RWPE1 (cell line): ENCODE measurements around the gene CCL19.
"Not testable (repeated sequence)": the region's sequence is repeated elsewhere in the genome, so short reads cannot be mapped to it uniquely, and the experiment has no call there.

Experiments used
- CTCF ChIA-PET: fragments of 350-600 bp; sonication (Branson Sonifier 250); formaldehyde crosslinking; extraction: SDS; loops from one replicate; lab custom pipeline; 2021; lab: Yijun Ruan, JAX
- POLR2A ChIA-PET: fragments of 400-600 bp; formaldehyde crosslinking; extraction: SDS; loops from one replicate; lab custom pipeline; 2020; ENCODE audit warnings: antibody characterized with exemption; ENCODE audit not compliant: low non-redundant PET; lab: Yijun Ruan, JAX
- DNase-seq: peaks from one replicate; pipeline ENCODE4 v3.0.0; 2012; ENCODE audit warnings: low spot score
- H3K27ac ChIP-seq: fragments of 450-650 bp; 2 replicates; pipeline ENCODE4 v1.5.1; 2017
- CTCF ChIP-seq: fragments of 450-650 bp; conservative IDR thresholded peaks from 2 replicates; pipeline ENCODE4 v1.5.1; 2017; ENCODE audit warnings: low read depth, mild to moderate bottlenecking

CCL19 gene

GRCh38 chr9:34723141-34723540 is 32.1 kb upstream of the CCL19 start:
- ChIA-PET CTCF (interaction anchor here (0.6 kb wide), 1 partner anchor 30 kb away, joined by 3 read pairs; no protein-coding TSS in a partner anchor), POLR2A (no interaction called here)
- DNase-seq: no peak
- no peak for TF ChIP-seq CTCF
- no peak overlapping the region for H3K27ac ChIP-seq

GRCh38 chr9:34719769-34720025 is 28.6 kb upstream of the CCL19 start:
- CTCF ChIA-PET: interaction anchor here (0.5 kb wide), 1 partner anchor 25 kb away, joined by 3 read pairs; no protein-coding TSS in a partner anchor
- H3K27ac ChIP-seq, POLR2A ChIA-PET, DNase-seq: not testable (repeated sequence)

GRCh38 chr9:34719021-34719768 is 28.1 kb upstream of the CCL19 start:
- ChIA-PET POLR2A (interaction anchor here (0.6 kb wide), 1 partner anchor 1183 kb away, joined by 3 read pairs; no protein-coding TSS in a partner anchor), CTCF (interaction anchor here (0.5 kb wide), 1 partner anchor 26 kb away, joined by 3 read pairs; no protein-coding TSS in a partner anchor)
- TF ChIP-seq CTCF: no peak
- DNase-seq: no peak
- no peak overlapping the region for H3K27ac ChIP-seq

- DNase-seq: no peak
- ChIA-PET CTCF (interaction anchor here (0.6 to 0.7 kb wide), 2 partner anchors 9 to 64 kb away, joined by 3 read pairs; no protein-coding TSS in a partner anchor), POLR2A (no interaction called here)
- no peak overlapping the region for H3K27ac ChIP-seq
- TF ChIP-seq CTCF: no peak
Observed at GRCh38 chr9:34717996-34718614, 27.0 kb upstream of the CCL19 start.

GRCh38 chr9:34716711-34717110 is 25.6 kb upstream of the CCL19 start:
- CTCF ChIA-PET: interaction anchor here (0.8 kb wide), 1 partner anchor 17 kb away, joined by 4 read pairs; no protein-coding TSS in a partner anchor
- DNase-seq: no peak
- POLR2A ChIA-PET: no interaction called here
- H3K27ac ChIP-seq: no peak overlapping the region
- no peak for TF ChIP-seq CTCF

- ChIA-PET POLR2A (no interaction called here), CTCF (no interaction called here)
- DNase-seq: peak; percentile 7
- TF ChIP-seq CTCF: no peak
- H3K27ac ChIP-seq: no peak overlapping the region
Observed at GRCh38 chr9:34715639-34716215, 24.7 kb upstream of the CCL19 start.
